ENCODE measurements around the gene NFKBIB.

- TF ChIP-seq CTCF (IDR thresholded peaks at IDR 0.05) = no peak
- no peak for TF ChIP-seq POLR2A (IDR thresholded peaks at IDR 0.05)
Observed at GRCh38 chr19:38953677-38954076, 53.9 kb downstream of the NFKBIB start.
